HS-5 (cell line): Measurements from ENCODE around the gene ENPP1.
A peak's percentile ranks its signal among the peaks of the same experiment; 100 is the strongest.
"Not testable (repeated sequence)": the region's sequence is repeated elsewhere in the genome, so short reads cannot be mapped to it uniquely, and the experiment has no call there.

Source experiments
- DNase-seq: peaks from one replicate; pipeline ENCODE4 v3.0.0-alpha.2; 2012; ENCODE audit warnings: low read depth

ENPP1 gene

GRCh38 chr6:131876545-131876944, 68.7 kb downstream of the ENPP1 start:
- no peak for DNase-seq

DNA sequence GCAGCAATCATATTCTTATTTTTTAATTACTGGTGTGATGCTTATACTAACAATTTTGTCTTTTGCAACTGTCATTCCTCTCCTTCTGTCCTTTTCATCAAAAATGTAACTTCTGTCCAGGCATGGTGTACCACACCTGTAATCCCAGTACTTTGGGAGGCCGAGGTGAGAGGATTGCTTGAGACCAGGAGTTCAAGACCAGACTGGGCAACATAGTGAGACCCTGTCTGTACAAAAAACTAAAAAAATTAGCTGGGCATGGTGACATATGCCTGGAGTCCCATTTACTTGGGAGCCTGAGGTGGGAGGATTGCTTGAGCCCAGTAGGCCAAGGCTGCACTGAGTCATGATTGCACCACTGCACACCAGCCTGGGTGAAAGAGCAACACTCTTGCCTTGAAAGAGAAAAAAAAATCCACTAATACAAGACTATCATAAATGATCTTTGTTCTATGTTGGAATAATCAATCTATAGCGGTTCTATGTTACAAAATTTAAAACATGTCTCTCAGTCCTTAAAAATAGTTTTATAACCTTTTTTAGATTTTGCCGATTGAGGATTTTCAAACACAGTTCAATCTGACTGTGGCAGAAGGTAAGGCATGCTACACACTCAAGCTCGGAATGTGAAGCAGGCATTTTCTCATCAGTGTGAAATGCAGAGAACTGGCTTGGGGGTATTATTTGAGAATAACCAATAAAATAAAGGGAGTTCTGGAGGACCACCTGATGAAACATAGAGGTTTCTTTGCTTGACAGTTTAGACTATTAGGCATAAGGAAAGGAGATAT, 70.4 kb downstream of the ENPP1 start:
- no peak for DNase-seq

- DNase-seq = no peak
These were observed 75.2 kb downstream of the ENPP1 start for GRCh38 chr6:131883016-131883415.

GRCh38 chr6:131885237-131885636, 77.4 kb downstream of the ENPP1 start:
- no peak for DNase-seq

- no peak for DNase-seq
These were observed 78.7 kb downstream of the ENPP1 start for GRCh38 chr6:131886517-131886916.

DNA sequence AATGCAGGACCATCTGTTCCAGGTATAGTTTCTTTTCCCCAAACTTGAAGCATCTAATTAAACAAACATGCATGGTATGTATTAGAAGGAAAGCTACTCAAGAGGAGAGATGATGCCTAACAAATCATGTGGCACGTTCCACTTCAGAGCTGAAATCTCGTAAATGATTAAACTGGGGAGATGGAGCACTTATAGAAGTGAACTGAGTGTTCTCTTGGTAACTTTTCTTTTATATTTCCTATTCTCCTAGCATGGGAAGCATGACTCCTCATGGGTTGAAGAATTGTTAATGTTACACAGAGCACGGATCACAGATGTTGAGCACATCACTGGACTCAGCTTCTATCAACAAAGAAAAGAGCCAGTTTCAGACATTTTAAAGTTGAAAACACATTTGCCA, 82.3 kb downstream of the ENPP1 start:
- no peak for DNase-seq

GRCh38 chr6:131893198-131893597, 85.4 kb downstream of the ENPP1 start:
- DNase-seq = no peak

GRCh38 chr6:131894493-131895424, 86.9 kb downstream of the ENPP1 start:
- no peak for DNase-seq

- DNase-seq = no peak
These were observed 89.2 kb downstream of the ENPP1 start for GRCh38 chr6:131897050-131897435.

DNA sequence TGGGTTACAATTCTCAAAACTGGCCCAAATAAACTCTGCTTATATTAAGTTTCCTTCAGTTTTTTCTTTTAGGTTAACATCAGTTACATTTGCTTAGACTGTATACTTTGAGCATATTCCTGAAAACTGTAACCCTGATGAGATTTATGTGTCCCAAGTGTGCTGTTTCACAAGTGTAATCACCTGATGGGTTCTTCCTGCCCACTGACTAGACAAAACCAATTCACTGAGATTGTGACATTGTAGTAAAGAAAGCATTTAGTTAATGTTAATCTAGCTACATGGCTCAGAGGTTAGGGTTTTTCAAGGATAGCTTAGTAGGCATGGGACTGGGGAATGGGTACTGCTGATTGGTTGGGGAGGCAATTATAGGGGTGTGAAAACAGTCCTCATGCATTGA, 89.8 kb downstream of the ENPP1 start:
- DNase-seq = no peak

DNA sequence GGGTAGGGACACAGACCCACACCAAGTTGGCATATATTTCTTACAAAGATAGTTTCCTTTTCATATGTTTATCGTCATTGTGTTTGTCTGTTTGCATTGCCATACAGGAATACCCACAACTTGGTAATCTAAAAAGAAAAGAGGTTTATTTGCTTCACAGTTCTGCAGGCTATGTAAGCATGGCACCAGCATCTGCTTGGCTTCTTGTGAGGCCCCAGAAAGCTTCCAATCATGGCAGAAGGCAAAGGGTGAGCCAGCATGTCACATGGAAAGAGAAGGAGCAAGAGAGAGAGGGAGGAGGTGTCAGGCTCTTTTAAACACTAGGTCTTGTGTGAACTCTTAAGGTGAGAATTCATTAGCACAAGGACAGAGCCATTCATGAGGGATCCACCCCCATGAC, 90.9 kb downstream of the ENPP1 start:
- DNase-seq = no peak

DNA sequence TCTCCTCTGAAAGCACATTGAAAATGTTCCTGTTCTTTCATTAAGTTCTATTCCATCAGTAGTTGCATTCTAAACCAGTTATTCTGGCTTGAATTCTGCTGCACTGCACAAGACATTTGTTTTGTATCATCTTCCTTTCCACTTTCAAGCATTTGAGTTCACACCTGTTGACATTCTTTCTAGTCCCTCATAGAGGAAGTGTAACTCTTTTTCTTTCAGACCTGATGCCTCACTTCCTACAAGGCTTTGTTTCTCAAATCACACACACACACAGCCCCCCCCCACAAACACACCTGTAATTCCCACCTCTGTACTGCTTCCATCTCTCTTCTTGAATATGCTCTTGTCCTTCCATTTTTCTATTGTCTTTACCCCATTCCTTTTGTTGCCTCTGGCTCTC, 92.4 kb downstream of the ENPP1 start:
- DNase-seq = no peak

GRCh38 chr6:131901326-131901873, 93.6 kb downstream of the ENPP1 start:
- DNase-seq = not testable (repeated sequence)

DNA sequence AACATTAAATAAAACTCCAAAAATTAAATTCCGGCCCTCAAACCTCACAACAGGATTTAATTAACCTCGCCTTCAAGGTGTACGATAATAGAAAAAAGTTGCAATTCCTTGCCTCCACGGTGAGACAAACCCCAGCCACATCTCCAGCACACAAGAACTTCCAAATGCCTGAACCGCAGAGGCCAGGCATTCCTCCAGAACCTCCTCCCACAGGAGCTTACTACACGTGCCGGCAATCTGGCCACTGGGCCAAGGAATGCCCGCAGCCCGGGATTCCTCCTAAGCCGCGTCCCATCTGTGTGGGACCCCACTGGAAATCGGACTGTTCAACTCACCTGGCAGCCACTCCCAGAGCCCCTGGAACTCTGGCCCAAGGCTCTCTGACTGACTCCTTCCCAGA, 95.9 kb downstream of the ENPP1 start:
- not testable (repeated sequence) for DNase-seq

- not testable (repeated sequence) for DNase-seq
These were observed 101.0 kb downstream of the ENPP1 start for GRCh38 chr6:131908787-131909186.

DNA sequence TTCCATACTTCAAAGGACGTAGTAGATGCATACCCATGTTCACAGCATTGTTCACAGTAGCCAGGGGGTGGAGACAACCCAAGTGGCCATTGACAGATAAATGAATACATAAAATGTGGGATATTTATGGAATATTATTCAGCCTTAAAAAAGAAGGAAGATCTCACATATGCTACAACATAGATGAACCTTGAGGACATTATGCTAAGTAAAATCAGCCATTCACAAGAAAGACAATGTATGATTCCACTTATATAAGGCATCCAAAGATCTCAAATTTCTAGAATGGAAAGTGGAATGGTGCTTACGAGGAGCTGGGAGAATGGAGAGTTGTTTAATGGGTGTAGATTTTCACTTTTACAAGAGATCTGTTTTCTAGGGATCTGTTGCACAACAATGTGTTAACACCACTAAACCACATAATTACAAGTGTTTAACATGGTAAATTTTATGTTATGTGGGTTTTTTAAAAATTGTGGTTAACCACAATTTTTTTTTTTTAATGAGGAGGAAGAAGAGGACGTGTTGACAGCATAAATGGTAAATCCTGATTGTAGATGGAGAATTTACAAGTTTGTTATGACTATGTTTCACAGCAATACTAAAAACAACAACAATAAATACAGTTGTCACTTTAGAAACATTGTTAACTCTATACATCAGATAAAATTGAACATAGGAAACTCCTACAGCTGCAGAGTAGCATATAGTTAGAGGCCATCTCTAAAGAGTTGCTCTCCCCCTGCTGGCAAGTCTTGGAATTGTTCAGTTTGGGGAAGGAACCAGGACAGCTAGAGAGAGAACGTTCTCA, 101.8 kb downstream of the ENPP1 start:
- peak; percentile 52 for DNase-seq

DNA sequence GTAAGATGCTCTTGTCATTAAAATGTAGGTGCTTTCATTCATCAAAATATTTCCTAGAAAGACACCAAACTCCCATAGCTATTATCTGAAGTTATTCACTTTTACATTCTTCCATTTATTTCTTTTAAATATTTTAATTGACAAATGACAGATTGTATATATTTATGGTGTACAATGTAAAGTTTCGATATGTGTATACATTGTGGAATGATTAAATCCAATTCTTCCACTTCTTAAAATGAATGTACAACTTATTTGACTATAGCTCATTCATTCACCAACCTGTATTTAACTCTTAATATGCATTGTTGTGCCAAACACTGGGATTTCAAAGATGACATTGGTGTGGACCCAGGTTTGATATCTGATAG, 102.4 kb downstream of the ENPP1 start:
- no peak for DNase-seq

DNA sequence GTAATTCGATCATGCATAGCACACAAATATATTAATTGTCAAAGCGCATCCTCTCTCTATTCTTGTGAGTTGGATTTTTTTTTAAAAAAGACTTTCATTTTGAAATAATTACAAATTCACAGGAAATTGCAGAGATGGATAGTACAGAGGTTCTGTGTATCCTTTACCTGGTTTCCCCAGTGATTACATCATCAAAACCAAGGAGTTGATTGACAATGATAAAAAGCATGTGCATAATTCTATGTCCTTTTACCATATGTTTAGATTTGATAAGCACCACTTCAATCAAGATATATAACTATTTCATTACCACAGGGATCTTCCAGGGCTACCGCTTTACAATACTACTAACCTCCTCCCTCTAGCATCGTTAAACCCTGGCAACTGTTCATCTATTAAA, 103.1 kb downstream of the ENPP1 start:
- no peak for DNase-seq

- no peak for DNase-seq
These were observed 104.1 kb downstream of the ENPP1 start for GRCh38 chr6:131911951-131912350.

DNA sequence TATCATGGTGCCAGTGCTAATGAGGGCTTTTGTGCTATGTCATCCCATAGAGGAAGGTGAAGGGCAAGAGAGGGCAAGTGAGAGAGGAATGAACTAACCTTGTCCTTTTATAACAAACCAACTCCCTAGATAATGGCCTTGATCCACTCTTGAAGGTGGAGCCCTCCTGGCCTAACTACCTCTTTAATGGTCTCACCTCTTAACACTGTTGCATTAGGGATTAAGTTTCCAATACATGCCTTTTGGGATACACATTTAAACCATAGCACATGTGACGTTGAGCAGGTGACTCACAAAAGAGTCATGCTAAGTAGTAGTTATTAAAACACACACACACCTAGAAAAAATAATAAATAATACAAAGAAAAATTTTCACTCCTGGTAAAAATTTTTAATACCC, 106.4 kb downstream of the ENPP1 start:
- no peak for DNase-seq

- no peak for DNase-seq
These were observed 107.3 kb downstream of the ENPP1 start for GRCh38 chr6:131914967-131915751.
